Measurements from ENCODE around the gene ALG13.
A peak's percentile ranks its signal among the peaks of the same experiment; 100 is the strongest.
"Not testable (repeated sequence)": the region's sequence is repeated elsewhere in the genome, so short reads cannot be mapped to it uniquely, and the experiment has no call there.

ALG13 gene

DNA sequence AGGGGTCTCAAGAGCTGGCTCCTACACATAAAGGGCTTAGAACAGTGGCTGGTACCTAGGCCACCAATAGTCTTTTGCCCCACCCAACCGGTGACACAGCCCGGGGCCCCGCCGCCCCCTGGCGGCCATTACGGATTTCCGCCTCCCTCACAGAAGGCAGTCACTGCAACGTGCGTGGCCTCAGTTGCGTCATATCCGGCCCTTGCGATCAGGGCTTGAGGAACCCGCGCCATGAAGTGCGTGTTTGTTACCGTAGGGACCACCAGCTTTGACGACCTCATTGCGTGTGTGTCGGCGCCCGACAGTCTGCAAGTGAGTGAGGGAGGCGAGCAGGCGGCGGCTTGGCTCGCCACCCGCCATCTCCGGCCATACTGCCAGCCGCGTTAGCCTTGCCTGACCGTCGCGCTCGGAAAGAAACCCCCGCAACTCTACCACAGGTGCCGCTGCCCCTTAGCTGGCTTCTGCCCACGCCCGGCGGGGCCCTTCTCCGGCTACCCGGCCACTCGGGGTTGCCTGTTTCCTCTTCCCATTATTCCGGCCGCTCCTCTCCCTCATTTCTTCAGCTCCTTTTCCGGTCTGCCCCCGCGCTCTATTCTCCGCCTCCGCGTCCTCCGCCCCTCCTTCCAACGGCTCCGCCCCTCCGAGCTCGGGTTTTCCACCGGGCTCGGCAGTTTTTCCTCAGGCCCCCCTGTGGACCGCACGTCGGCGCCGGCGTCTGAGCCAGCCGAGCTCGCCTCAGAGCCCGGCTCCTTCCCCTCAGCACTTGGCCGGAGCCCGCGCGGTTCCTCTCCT is at the start of gene ALG13:
Gene ALG13 (plus strand): TSS at position 183 of the 792 bp plus-strand sequence. CDS start 49 bp downstream, at position 232.
- peak; percentile 92 for DNase-seq

DNA sequence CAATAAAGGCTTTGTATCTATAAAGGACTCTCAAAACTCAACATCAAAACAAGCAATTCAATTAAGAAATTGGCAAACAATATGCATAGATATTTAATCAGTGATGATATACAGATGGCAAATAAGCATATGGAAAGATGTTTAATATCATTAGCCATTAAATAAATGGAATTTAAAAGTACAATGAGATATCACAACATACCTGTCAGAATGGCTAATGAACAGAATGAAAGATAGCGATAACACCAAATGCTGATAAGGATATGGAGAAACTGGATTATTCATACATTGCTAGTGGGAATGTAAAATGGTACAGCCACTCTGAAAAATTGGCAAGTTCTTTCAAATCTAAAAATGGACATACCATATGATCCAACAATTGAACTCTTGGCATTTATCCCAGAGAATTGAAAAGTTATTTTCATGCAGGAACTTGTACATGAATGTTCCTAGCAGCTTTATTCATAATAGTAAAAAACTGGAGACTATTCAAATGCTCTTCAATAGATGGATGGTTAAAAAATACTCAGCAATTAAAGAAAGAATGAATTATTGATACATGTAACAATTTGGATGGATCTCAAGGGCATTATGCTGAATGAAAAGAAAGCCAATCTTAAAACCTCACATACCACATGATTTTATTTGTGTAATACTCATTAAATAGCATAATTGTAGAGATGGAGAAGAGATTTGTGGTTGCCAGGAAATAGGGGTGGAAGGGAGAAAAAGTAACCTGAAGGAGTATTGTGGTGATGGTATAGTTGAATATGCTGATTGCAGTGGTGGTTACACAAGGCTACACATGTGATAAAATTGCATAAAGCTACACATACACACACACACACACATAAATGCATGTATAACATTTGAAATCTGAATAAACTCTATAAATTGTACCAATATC is 45.9 kb upstream of the ALG13 start:
- no peak for DNase-seq

DNA sequence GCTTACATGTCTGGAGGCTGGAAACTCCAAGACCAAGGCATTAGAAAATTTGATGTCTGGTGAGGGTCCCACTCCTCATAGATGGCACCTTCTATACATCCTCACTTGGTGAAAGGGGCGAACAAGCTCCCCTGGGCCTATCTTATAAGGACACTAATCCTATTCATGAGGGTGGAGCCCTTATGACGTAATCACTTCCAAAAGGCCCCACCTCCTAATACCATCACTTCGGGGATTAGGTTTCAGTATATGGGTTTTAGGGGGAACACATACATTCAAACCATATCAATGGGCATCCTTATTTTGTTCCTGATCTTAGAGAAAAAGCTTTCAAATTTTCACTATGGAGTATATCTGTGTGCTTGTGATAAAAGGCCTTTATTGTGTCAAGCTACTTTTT is 39.0 kb upstream of the ALG13 start:
- no peak for DNase-seq

DNA sequence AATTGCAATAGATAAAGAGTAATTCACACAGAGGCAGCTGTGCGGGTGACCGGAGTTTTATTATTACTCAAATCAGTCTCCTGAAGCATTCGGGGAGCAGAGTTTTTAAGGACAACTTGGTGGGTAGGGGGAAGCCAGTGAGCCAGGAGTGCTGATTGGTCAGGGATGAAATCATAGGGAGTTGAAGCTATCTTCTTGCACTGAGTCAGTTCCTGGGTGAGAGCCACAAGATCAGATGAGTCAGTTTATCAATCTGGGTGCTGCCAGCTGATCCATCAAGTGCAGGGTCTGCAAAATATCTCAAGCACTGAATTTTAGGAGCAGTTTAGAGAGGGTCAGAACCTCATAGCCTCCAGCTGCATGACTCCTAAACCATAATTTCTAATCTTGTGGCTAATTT is 35.8 kb upstream of the ALG13 start:
- DNase-seq: not testable (repeated sequence)

DNA sequence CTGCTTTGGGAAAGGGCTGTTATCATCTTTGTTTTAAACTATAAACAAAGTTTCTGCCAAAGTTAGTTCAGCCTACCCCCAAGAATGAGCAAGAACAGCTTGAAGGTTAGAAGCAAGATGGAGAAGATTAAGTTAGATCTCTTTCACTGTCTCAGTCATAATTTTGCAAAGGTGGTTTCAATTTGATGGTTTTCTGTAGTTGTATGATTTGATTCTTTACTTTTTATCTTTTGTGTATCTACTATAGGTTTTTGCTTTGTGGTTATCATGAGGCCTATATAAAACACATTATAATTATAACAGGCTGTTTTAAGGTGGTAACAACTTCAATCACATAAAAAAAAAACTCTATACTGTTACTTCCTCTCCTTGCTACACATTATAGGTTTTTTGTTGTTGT is 35.4 kb upstream of the ALG13 start:
- DNase-seq: no peak

DNA sequence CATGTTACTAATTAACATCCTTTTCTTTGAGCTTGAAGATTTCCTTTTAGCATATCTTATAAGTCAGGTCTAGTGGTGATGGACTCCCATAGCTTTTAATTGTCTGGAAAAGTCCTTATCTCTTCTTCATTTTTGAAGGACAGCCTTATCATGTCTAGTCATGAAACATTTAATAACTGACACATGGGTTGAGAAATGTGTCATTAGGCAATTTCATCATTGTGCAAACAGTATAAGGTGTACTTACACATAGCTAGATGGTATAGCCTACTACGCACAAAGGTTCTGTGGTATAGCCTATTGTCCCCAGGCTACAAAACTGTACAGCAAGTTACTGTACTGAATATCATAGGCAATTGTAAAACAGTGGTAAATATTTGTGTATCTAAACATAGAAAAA is 34.5 kb upstream of the ALG13 start:
- DNase-seq: no peak

DNA sequence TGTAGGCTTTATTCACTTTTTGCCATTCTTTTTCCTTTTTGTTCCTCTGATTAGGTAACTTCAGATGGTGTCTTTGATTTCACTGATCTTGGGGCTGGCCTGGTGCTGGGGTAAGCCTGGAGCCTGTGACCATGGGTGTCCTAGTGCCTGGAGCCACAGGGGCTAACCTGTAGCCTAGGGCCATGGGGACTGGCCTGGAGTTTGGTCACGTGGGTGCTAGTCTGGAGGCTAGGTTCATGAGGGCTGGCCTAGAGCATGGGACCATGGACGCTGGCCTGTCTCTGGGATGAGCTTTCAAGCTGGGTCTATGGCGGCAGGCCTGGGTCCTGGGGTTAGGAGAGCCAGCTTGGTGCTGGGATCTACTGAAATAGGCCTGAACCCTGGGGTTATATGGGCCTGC is 32.2 kb upstream of the ALG13 start:
- DNase-seq: no peak

DNA sequence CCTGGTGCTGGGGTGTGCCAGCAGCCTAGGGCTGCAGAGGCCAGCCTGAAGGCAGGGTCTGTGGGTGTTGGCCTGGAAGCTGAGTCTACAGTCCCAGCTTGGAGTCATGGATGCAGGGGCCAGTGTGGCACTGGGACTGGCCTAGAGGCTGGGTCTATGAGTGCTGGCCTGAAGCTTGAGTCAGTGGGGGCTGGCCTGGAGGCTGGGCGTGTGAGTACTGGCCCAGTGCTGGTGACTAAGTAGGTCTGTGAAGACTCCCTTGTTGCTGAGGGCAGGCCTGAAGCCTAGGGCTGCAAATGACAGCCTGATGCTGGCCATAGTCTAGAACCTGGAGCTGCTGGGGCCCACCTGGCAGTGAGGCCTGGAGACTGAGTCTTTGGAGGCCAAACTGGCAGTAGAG is 31.3 kb upstream of the ALG13 start:
- DNase-seq: no peak

DNA sequence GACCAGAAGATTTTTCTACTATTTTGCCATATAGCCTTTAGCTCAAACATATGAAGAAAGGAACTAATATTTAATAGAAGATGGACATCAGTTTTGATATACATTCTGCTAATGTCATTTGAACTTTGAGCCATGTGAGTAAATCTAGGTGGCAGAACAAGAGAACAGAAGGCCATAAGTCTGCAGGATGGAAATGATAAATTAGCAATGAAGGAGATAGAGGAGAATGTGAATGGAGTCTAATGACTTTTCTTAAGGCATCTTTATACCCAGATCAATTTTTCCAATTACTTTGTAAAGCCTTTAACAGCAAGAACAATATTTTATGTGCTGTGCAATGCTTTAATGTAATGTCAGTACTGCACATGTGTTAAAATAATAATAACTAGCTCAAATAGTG is 30.1 kb upstream of the ALG13 start:
- DNase-seq: no peak

DNA sequence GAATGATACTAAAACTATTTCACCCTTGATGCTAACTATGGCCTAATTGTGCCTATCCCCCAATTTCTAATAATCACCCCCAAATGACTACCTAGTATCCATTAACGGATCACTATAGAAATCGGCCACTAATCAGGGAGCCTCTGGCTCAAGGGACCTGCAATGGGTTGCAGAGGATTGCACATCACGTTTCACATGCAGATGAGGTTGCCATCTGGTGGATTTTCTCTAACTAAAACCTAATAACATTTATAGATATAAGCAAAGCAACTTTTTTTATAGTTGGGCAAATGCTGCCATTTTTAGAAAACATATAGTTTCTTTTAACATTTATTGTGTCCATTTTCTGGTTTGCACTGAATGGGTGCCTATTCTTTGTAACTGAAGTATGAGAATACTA is 28.3 kb upstream of the ALG13 start:
- peak; percentile 11 for DNase-seq

DNA sequence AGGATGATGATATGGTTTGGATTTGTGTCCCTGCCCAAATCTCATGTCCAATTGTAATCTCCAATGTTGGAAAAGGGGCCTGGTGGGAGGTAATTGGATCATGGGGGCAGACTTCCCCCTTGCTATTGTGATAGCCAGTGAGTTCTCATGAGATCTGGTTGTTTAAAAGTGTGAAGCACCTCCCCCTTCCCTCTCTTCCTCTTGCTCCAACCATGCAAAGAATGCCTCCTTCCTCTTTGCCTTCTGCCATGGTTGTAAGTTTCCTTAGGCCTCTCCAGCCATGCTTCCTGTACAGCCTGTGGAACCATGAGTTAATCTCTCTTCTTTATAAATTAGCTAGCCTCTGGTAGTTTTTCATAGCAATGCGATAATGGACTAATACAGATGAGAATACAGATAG is 19.7 kb upstream of the ALG13 start:
- DNase-seq: no peak

DNA sequence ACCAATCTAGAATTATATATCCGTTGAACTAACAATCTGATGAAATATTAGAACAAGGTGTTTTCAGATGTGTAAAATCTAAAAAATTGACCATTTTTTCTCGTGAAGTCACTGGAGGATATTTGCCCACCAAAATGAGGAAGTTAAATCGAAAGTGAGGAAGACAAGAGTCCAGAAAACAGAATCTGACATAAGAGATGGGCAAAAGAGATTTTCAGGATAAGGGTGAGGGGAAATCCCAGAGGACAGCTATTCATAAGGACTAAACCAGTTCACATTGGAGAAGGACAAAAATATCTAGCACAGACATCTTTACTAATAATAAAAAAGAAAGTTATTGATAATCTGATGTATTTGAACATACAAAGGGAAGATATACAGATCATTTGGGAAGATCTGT is 18.7 kb upstream of the ALG13 start:
- DNase-seq: peak; percentile 4

DNA sequence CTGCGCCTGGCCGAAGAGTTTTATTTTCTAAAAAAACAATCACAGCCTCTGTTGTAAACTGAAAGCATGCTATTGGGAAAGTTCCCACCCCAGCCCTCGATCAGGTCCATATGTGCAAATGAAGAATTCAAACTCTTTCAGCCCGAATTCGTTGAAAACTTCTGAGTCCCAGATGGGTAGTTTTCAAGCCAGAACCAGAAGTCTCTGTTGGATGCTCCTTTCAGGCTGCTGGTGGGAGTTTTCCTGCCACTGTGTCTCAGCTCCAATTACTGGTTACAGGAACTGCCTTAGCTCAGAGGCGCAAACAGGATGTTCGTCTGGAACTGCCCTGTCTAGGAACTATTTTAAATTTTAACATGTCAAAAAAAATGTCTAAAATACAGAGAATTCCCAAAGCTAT is 9.3 kb upstream of the ALG13 start:
- DNase-seq: no peak

DNA sequence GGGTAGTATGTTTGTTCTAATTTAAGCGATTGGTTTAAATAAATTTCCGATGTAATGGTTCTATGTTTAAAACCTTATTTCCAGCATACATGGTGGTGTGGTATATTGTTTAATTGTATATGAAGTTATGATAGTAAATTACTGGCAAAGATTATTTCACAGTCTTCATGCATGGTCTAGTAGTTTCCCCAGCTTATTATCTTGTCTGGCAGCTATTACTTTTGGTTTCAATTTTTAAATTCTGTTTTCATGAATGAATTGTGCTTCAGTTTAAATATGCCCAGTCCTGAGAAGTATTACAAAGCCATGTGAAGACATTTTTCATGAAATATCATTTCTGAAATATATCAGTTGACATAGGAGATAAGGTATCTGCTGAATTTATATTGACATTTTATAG is 6.3 kb downstream of the ALG13 start:
- DNase-seq: no peak

DNA sequence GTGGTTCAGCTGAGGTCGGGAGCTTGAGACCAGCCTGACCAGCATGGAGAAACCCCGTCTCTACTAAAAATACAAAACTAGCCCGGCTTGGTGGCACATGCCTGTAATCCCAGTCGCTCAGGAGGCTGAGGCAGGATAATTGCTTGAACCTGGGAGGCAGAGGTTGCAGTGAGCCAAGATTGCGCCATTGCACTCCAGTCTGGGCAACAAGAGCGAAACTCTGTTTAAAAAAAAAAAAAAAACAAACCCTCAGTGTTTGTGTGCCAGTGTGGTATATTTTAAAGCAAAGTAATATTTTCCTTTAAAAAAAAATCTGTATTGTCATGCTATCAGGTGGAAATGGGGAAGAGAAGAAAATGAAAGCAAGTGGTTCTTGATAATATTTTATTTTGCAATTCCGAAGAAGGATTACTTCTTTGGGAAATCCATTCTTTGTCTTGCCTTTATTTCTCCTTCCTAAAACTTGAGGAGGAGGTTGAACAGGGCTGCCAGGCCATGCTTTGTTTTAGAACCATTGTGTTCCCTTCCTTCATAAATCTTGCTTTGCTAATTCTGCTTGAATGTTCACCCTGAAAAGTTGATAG is 14.4 kb downstream of the ALG13 start:
- no peak for DNase-seq

DNA sequence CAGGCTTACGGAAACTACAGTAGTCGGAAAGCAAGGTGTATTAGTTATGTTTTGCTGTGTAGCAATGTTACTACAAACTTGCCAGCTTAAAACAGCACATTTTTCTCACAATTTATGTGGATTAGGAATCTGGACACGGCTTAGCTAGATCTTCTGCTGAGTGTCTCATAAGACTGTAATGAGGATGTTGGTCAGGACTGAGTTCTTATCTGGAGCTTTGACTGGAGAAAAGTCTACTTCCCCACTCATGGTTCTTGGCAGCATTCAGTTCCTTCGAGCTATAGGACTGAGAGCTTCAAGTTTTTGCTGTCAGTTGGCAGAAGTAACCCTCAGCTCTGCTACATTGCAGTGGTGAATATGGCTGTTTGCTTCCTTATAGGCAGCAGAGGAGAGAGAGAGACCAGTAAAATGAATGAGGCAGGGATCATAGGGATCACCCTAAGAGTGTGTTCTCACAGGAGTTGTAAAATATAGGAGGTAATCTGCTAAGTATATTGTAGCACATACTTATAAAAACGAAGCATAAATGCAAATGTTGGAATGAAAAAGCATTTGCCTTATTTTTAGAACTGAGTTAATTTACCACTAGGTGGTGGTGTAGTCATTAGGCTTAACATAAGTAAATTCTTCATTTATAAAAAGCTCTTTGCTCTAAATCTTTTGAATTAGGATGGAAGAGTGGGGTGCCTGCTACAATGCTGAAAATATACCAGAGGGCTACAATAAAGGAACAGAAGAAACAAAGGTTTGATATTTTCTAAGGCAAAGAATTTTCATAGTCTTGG is 38.6 kb downstream of the ALG13 start:
- no peak for DNase-seq

DNA sequence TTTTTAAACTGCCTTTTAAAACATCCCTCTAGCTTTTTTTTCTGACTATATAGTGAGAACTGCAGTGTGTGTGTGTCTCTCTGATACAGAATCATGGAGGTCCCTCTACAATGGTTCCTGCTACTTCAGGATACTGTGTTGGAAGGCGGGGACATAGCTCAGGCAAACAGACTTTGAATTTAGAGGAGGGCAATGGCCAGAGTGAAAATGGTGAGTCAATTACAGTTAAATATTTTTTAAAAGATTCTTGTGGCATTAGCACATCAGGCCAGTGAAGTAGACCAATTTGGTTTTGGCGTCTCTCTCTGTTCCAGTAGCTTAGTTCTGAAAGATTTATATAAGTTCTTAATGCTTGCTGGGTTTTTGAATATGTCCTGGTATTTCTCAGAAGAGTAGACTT is 47.1 kb downstream of the ALG13 start:
- no peak for DNase-seq

DNA sequence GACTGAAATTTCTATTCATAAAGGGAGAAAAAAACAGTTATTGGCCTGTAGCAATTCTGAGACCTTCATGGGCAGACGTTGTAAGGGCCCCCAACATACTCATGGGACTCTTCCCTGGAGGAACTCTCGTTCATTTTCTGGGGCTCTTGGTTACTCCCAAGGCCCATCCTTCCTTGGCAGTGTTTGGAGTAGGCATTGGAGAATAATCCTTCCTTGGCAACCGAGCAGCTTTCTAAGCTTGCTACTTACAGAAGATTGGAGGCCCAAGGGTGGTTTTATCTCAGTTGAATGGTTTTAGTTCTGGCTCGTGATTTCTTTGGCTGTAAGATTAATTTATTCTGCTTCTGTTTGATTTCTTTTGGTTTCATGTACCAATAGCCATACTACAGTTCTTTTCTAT is 50.4 kb downstream of the ALG13 start:
- DNase-seq: no peak

DNA sequence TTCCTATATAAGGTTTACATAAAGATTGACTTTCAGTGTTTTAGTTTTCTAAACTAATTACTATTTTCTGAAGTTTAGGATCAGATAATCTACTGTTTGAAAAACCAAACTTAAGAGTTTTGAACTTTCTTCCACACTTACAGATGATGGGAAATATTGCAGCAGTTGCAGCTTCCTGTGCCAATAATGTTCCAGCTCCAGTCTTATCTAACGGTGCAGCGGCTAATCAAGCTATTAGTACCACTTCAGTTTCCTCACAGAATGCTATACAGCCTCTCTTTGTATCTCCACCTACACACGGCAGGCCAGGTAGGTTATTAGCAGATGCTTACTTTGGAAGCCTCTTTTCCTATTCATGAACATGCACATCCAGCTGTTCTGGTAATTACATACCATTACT is 55.6 kb downstream of the ALG13 start:
- no peak for DNase-seq

DNA sequence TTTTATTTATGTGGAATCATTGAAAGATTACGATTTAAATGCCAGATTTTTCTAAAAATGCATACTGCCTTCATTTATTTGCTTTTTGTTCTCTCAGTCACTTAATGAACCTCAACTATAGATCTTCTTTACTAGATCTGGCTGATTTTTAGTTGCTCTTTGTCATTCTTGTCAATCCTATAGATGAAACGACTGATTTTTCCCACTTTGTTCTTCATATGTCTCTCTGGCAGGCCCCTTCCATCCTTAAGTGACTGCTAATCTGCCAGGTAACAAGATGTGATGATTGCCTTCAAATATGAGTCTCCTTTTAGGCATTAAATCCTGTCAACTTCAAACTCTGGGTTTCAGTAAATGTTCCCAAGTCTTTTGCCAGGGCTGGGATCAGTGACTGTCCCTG is 61.0 kb downstream of the ALG13 start:
- no peak for DNase-seq

DNA sequence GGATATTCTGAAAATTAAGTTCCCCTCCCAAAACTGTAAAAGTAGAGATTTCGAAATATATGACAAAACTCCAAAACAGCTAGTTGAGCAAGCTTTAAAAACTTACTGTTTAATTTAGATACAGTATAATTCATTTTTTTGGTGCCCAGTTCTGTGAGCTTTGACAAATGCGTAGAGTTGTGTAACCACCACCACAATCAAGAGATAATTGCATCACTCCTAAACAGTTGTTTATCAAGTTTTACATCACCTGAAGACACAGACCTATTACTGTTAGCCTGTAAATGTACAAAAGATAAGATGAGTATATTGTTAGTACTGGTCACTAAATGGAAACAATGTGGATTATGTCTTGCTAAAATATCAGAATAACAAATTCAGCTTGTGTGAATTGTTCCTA is 62.3 kb downstream of the ALG13 start:
- no peak for DNase-seq

DNA sequence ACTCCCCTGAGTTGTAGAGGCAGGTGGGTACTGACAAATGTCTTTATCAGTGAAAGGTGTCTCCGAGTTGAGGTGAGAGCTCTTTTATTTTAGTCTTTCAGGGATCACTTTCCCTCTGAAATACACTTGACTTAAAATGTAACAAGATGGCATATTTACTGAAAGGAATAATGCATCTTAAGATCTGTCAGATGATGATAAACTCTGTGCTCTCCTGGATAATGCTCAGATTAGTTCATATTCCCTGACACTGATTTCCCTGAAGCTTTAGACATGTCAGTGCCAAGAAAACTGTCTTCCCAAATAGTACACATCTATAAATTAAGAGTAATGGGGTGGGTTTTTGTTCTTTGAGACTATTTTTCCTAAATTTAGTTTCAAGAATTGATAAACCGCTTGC is 75.5 kb downstream of the ALG13 start:
- DNase-seq: no peak

DNA sequence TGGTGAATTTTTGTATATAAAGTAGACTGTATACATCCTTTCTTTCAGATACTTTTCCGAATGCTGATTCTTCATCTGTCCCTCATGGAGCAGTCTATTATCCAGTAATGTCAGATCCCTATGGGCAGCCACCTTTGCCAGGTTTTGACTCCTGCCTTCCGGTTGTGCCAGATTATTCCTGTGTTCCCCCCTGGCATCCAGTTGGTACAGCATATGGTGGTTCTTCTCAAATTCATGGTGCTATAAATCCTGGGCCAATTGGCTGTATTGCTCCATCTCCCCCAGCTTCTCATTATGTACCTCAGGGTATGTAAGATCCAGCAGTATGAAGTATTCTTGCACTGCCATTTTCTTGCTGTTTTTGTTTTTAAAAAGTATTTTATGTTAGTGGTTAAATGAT is 78.7 kb downstream of the ALG13 start:
- DNase-seq: no peak

Data from RPMI8226 (cell line).